ENCODE data around the gene MARCHF6. TPM values are rescaled to one million over a fixed set of nuclear protein-coding genes. Genes with fewer than 3 reads are reported as not detected.
"Not testable (repeated sequence)": the region's sequence is repeated elsewhere in the genome, so short reads cannot be mapped to it uniquely, and the experiment has no call there.

MARCHF6 gene
- total and polyA plus RNA-seq, 2 experiments from 2014 or later, result 70.9 to 91.1 TPM

DNA sequence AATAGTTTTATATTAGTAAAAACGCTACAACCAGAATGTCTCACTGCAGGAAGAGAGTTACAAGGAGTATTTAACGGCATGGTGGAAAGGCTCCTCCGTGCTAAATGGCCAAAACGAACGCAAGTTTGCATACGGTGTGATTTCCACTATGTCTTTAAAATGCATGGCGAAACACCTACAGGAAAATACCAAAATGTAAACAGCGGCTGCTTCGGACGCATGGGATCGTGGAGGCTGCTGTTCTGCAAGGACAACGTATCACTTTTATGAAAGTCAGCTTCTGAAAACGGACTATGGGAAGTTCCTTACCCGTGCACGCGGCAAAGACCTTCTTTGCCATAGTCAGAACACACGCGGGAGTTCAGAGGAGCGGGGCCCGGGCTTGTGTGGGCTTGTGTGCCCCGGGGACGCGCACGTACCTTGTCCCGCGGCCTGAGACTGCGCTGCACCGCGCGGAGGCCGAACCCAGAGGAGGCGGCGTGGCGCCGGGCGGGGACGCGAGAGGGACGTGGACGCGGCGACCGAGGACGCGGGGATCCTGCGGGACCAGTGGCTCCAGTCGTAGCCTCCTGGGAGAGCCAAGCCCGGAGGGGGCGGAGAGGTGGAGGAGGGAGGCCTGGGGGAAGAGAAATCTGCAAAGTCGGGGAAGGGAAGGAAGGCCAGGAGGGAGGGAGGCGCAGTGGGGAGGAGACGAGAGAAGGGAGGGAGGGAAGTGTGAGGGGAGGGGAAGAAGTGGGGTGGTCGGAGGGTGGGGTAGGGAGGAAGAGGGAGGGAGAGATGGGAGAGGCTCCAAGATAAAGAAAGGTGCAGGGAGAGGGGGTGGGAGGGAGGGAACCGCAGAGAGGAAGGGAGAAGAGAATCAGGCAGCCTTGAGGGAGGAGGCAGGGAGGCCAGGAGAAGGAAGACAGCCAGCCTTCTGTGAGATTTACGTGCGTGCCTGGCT, 46.0 kb upstream of the MARCHF6 start, which contains the start of gene CMBL:
TSS of gene CMBL (minus strand) at position 697 of the 943 bp plus-strand sequence. CDS start 17,140 bp downstream, outside the sequence.
- WGBS (ENCODE audit: low lambda C conversion rate, missing lambda C conversion rate), result 4% methylated on average over 49 of the region's 56 CpGs

DNA sequence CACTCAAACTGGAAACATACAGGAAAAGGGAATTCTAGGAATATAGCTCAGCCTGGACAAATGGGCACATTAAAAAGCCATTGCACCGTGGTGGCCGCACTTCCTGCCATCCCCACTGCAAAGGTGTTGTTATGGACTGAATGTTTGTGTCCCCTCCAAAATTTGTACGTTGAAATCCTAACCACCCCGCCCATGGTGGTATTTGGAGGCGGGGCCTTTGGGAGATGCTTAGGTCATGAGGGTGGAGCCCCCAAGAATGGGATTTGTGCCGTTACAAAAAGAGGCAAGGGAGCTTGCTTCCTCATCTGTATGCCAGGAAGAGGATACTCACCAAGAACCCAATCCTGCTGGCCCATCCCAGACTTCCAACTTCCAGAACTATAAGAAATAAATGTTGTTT, 44.7 kb upstream of the MARCHF6 start:
- no peak for DNase-seq (ENCODE audit: low spot score)
- TF ChIP-seq, protein P1, sequence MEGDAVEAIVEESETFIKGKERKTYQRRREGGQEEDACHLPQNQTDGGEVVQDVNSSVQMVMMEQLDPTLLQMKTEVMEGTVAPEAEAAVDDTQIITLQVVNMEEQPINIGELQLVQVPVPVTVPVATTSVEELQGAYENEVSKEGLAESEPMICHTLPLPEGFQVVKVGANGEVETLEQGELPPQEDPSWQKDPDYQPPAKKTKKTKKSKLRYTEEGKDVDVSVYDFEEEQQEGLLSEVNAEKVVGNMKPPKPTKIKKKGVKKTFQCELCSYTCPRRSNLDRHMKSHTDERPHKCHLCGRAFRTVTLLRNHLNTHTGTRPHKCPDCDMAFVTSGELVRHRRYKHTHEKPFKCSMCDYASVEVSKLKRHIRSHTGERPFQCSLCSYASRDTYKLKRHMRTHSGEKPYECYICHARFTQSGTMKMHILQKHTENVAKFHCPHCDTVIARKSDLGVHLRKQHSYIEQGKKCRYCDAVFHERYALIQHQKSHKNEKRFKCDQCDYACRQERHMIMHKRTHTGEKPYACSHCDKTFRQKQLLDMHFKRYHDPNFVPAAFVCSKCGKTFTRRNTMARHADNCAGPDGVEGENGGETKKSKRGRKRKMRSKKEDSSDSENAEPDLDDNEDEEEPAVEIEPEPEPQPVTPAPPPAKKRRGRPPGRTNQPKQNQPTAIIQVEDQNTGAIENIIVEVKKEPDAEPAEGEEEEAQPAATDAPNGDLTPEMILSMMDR (IDR thresholded peaks at IDR 0.05; ENCODE audit: poor library complexity), result no peak
- no peak for TF ChIP-seq EZH2phosphoT487 (IDR thresholded peaks at IDR 0.05; ENCODE audit: low read depth, severe bottlenecking, unreplicated experiment)
- no peak for TF ChIP-seq EZH2 (IDR thresholded peaks at IDR 0.05; ENCODE audit: borderline replicate concordance)
- H3K79me2 ChIP-seq, result peaks cover 29% of the 10 kb centered on the region
- H4K20me1 ChIP-seq (ENCODE audit: insufficient read depth, poor library complexity, severe bottlenecking), result no peaks in the 10 kb centered on the region
- no peaks in the 10 kb centered on the region for H3K9me3 ChIP-seq (ENCODE audit: low read depth)
- H3K4me2 ChIP-seq, result no peak overlapping the region
- no peaks in the 10 kb centered on the region for H3K36me3 ChIP-seq (replicated peaks; ENCODE audit: insufficient read depth, low read depth)
- H3K4me3 ChIP-seq, result no peak overlapping the region
- H3K4me1 ChIP-seq (ENCODE audit: insufficient read depth), result peaks cover 20% of the 10 kb centered on the region
- no peak overlapping the region for H3K27ac ChIP-seq
- H3K27me3 ChIP-seq, result no peaks in the 10 kb centered on the region
- WGBS (ENCODE audit: low lambda C conversion rate, missing lambda C conversion rate), result 87% methylated on average over 6 of the region's 6 CpGs
- no peaks in the 10 kb centered on the region for H3K9me2 ChIP-seq (replicated peaks; ENCODE audit: insufficient read depth)
- H2AFZ ChIP-seq, result no peak overlapping the region

More for the DNA sequence above, 46.0 kb upstream of the MARCHF6 start, which contains the start of gene CMBL:
- Histone ChIP-seq H4K20me1 (ENCODE audit: insufficient read depth, poor library complexity, severe bottlenecking) (no peaks in the 10 kb centered on the region), H3K79me2 (peaks cover 39% of the 10 kb centered on the region), H3K9me3 (ENCODE audit: low read depth) (no peaks in the 10 kb centered on the region), H3K4me1 (ENCODE audit: insufficient read depth) (peaks cover 33% of the 10 kb centered on the region), H3K27me3 (no peaks in the 10 kb centered on the region), H3K36me3 (replicated peaks; ENCODE audit: insufficient read depth, low read depth) (no peaks in the 10 kb centered on the region), H3K4me3 (peak within 1 kb of the TSS; percentile 84), H3K9me2 (replicated peaks; ENCODE audit: insufficient read depth) (no peaks in the 10 kb centered on the region), H3K4me2 (peak within 1 kb of the TSS; percentile 79), H2AFZ (peak within 1 kb of the TSS; percentile 97), H3K27ac (peak within 1 kb of the TSS; percentile 93)
- DNase-seq (ENCODE audit: low spot score), result peak; percentile 74
- TF ChIP-seq EZH2phosphoT487 (IDR thresholded peaks at IDR 0.05; ENCODE audit: low read depth, severe bottlenecking, unreplicated experiment) (no peak), EZH2 (IDR thresholded peaks at IDR 0.05; ENCODE audit: borderline replicate concordance) (no peak)
- TF ChIP-seq, protein P1 (IDR thresholded peaks at IDR 0.05; ENCODE audit: poor library complexity), result no peak

DNA sequence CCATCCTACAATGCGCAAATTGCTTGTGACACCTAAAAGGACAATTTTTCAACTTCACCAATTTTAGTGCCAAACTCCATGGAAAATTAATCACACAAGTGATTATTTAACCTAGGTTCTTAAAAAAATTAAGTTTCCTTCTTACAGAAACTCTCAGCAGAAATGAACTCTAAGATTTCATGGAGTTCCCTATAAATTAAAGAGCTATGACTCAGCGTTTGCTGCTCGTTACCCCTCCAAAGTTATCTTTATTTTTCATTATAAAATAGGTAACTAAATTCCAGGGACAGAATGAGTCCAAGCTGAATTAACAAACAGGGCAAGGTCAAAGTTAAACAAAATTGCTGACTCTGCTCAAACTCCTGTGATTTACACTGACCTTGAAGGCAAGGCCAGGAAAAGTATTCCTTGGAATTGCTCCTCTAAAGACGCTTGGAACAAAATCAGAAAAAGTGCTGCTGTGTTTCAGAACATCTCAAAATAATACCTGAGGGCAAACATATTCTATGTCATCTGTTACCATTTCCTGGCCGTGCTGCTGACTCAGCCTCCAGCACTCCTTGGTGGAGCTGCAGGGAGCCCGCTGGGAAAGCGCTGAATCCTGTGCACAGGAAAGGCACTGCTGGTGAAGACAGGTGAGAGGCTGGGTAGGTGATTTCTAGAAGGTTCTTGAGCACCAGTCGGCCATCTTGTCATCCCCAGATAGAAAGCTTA, 43.3 kb upstream of the MARCHF6 start:
- Histone ChIP-seq H3K36me3 (replicated peaks; ENCODE audit: insufficient read depth, low read depth) (no peaks in the 10 kb centered on the region), H4K20me1 (ENCODE audit: insufficient read depth, poor library complexity, severe bottlenecking) (no peaks in the 10 kb centered on the region), H3K9me2 (replicated peaks; ENCODE audit: insufficient read depth) (no peaks in the 10 kb centered on the region), H3K4me1 (ENCODE audit: insufficient read depth) (peaks cover 17% of the 10 kb centered on the region), H3K79me2 (peaks cover 15% of the 10 kb centered on the region), H3K27me3 (no peaks in the 10 kb centered on the region), H3K27ac (peak overlapping the region; percentile 30), H3K9me3 (ENCODE audit: low read depth) (no peaks in the 10 kb centered on the region), H3K4me2 (peak overlapping the region; percentile 1), H2AFZ (no peak overlapping the region), H3K4me3 (no peak overlapping the region)
- WGBS (ENCODE audit: low lambda C conversion rate, missing lambda C conversion rate), result 52% methylated on average over 8 of the region's 8 CpGs
- DNase-seq (ENCODE audit: low spot score), result peak; percentile 71
- TF ChIP-seq EZH2 (IDR thresholded peaks at IDR 0.05; ENCODE audit: borderline replicate concordance) (no peak), EZH2phosphoT487 (IDR thresholded peaks at IDR 0.05; ENCODE audit: low read depth, severe bottlenecking, unreplicated experiment) (no peak)
- TF ChIP-seq, protein P1 (IDR thresholded peaks at IDR 0.05; ENCODE audit: poor library complexity), result no peak

DNA sequence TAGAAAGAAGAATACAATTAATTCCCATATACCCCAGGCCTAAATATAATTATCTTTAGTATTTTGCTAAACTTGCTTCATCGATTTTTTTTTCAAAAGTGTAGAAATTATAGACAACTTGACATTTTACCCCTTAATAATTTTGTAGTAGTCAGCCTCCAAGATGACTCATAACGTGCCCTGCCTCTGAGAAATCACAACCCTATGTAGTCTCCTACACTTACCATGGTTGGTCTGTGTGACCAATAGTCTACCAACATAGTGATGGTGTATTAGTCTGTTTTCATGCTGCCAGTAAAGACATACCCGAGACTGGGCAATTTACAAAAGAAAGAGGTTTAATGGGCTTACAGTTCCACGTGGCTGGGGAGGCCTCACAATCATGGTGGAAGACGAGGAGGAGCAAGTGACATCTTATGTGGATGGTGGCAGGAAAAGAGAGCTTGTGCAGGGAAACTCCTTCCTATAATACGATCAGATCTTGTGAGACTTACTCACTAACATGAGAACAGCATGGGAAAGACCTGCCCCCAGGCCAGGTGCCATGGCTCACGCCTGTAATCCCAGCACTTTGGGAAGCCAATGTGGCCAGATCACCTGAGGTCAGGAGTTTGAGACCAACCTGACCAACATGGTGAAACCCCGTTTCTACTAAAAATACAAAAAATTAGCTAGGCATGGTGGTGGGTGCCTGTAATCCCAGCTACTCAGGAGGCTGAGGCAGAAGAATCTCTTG, 42.5 kb upstream of the MARCHF6 start:
- H3K9me2 ChIP-seq (replicated peaks; ENCODE audit: insufficient read depth); H3K36me3 ChIP-seq (replicated peaks; ENCODE audit: insufficient read depth, low read depth); H3K27me3 ChIP-seq; H4K20me1 ChIP-seq (ENCODE audit: insufficient read depth, poor library complexity, severe bottlenecking); H3K79me2 ChIP-seq; DNase-seq (ENCODE audit: low spot score); H2AFZ ChIP-seq; H3K9me3 ChIP-seq (ENCODE audit: low read depth); H3K4me3 ChIP-seq: not testable (repeated sequence)
- peak overlapping the region; percentile 30 for H3K27ac ChIP-seq
- 84% methylated on average over 8 of the region's 8 CpGs for WGBS (ENCODE audit: low lambda C conversion rate, missing lambda C conversion rate)
- peak overlapping the region; percentile 1 for H3K4me2 ChIP-seq
- peaks cover 11% of the 10 kb centered on the region for H3K4me1 ChIP-seq (ENCODE audit: insufficient read depth)

Measured in hepatocyte (in vitro differentiated cells).